GM18507 (cell line): ENCODE data around the gene JPT2.
A peak's percentile ranks its signal among the peaks of the same experiment; 100 is the strongest.
"Not testable (repeated sequence)": the region's sequence is repeated elsewhere in the genome, so short reads cannot be mapped to it uniquely, and the experiment has no call there.

Experiments
- DNase-seq: peaks from one replicate; pipeline ENCODE4 v3.0.0; 2011; ENCODE audit warnings: low read depth; ENCODE audit not compliant: insufficient read length; ENCODE audit errors: extremely low spot score
- FAIRE-seq: peaks from 2 replicates; lab custom pipeline; 2011; peaks lifted over from hg19 to GRCh38; lab: Jason Lieb, UNC

Gene JPT2

DNA sequence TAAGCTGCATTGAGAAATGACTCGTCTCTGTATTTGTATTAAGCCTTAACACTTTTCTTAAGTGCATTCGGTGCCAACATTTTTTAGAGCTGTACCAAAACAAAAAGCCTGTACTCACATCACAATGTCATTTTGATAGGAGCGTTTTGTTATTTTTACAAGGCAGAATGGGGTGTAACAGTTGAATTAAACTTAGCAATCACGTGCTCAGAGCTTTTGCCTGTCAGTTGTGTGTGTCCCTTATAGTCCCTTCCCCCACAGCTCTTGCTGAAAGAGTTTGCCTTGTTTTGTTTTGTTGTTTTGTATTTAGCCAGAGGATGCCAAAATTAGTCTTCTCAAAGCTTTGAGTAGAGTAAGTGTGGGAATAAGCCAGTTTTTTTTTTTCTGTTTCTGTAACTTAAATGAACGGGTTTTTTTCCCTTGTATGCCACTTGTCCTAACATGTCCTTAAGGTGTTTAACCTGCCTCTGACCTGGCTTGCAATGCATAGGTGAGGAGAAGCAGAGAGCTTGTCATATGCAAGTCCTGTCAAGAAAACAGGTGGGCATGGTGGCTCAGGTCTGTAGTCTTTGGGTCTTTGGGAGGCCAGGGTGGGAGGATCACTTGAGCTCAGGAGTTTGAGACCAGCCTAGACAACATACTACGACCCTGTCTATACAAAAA, 23.3 kb downstream of the JPT2 start:
- DNase-seq (no peak), FAIRE-seq (no peak)

DNA sequence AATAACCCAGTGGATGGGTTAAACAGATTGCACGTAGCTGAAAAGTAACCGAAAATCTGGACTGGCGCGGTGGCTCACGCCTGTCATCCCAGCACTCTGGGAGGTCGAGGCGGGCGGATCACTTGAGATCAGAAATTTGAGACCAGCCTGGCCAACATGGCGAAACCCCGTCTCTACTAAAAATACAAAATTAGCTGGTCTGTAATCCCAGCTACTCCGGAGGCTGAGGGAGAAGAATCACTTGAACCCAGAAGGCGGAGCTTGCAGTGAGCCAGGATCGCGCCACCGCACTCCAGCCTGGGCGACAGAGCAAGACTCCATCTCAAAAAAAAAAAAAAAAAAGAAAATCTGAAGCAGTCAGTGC, 27.2 kb downstream of the JPT2 start:
- not testable (repeated sequence) for FAIRE-seq

DNA sequence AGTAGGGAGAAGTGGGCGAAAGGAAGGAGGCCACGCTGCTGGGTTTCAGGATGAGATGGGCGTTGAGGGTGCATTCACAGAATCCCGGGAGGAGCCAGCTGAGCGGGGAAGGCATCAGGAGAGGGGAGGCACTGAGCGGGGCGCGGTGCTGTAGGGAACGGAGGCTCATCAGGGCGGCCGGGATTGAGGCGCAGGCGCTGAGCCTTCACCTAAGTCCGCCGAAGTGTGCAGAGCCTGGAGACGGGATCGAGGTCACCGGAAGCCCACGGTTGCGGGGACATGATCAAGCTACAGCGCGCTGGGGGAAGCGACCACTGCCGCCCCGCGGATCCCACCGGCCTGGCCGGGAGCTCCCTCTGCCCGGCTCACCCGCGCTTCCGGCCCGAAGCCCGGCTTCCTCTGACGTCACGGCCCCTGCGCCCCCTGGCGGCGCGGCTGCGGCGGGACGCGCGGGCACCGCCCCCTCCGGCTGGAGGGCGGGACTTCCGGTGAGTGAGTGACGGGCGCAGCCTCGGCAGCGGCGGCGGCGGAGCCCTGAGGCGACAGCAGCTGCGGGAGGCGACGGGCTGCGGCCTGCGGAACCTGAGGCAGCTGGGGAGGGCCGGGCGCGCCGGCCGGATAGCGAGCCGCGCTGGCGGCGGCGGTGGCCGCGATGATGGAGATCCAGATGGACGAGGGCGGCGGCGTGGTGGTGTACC, 27.8 kb downstream of the JPT2 start, which contains the start of gene MAPK8IP3:
TSS of gene MAPK8IP3 (plus strand) at position 508 of the 698 bp plus-strand sequence. CDS start at position 653, 145 bp downstream.
- FAIRE-seq: peak; percentile 93

More for the DNA sequence above, 27.2 kb downstream of the JPT2 start:
- not testable (repeated sequence) for DNase-seq

DNA sequence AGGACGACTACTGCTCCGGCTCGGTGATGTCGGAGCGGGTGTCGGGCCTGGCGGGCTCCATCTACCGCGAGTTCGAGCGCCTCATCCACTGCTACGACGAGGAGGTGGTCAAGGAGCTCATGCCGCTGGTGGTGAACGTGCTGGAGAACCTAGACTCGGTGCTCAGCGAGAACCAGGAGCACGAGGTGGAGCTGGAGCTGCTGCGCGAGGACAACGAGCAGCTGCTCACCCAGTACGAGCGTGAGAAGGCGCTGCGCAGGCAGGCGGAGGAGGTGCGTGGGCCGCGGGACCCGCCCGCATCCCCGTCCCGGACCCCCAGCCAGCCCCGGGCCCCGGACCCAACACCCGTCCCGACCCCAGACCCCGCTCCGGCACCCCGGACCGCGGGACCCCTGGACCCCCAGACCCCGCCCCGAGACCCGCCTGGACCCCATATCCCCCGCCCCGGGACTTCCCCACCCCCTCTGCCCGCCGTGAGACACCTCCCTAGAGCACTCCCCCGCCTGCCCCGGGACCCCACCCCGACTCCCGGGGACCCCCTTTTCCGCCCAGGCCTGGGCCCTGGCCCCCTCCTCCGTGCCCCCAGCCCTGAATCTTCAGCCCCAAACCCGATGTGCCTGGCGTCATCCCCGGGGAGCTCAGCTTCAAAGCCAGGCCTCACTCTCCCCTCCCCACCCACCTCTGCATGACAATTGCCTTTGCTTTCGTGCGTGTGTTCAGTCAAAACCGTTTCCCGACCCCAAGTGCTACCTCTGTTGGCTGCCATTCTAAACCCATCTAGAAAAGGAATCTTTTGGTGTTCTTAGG, 28.5 kb downstream of the JPT2 start:
- DNase-seq (peak; percentile 50), FAIRE-seq (peak; percentile 49)

More for the DNA sequence above, 27.8 kb downstream of the JPT2 start, which contains the start of gene MAPK8IP3:
- DNase-seq: peak; percentile 98

DNA sequence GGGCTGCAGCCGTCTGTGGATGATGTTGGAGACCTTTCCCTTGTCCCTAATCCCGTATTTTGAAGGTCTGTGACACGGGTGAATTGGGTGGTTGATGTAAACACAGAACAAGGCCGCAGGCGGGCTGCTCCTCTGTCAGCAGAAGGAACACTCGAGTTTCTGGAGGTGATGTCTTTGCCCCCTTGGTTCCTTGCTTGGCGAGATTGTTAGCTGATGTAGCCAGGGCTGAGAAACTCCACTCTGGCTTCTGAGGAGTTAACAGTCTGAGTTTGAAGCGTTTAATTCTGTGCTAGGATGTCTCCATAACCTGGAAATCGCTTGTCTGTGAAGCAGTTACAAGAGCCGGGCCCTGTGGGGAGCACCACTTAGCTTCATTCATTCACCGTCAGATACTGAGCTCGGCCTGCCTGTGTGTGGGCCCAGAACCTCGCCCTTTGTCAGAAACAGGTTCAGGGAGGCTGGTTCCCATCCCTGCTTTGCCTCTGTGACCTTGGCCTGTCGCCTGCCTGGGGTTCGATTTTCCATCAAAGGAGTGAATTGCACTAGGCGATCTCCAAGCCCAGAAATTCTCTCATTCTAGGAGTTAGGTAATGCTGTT, 29.2 kb downstream of the JPT2 start:
- FAIRE-seq: peak; percentile 21
- DNase-seq: no peak

DNA sequence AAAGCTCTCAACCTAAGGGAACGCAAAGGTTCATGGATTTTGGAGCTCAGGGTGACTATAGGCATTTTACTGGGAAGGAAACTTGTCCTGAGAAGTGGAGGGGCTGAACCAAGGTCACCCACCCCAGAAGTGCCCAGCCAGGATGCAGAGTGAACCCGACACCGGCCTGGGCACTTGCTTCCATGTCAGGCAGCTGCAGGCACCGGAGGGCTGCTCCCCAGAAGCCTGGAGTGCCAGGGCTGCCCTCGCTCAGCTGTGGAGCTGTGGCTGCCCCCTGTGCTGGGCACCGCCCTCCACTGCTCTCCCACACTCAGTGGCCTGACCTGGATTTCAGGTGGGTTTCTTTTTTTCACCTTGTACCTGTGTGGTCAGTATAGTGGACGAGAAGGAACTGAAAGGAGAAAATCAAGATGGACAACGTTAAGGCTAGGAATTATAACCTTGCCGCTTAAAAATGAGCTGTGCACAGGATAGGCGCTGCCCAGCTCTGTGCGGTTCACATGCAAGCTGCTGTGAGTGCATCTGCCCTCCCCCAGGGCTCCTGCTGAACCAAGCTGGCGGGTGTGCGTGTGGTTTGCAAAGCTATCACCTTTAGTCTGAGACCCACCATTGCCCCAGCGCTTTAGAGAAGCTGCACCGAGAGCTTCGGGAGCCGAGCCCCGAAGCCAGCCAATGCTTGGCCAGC, 30.1 kb downstream of the JPT2 start:
- DNase-seq (no peak), FAIRE-seq (no peak)

DNA sequence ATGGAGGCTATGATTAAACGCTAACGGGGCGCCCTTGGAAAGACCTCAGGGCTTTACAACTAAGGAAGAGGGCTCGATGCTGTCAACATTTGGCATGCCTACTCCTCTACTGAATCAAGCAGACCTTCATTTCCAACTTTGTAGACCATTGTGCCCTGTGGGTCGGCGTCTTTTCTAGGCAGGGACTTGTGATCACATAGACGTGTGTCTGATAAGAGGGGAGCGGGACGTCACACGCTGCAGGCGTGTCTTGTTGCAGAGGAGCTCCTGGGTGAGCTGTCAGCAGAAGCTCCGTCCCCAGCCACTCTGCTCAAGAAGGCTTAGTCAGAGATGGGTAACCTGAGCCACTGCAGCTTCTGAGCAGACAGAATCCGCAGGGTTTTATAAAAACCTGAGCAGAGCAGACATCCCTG, 30.7 kb downstream of the JPT2 start:
- FAIRE-seq (no peak), DNase-seq (no peak)

DNA sequence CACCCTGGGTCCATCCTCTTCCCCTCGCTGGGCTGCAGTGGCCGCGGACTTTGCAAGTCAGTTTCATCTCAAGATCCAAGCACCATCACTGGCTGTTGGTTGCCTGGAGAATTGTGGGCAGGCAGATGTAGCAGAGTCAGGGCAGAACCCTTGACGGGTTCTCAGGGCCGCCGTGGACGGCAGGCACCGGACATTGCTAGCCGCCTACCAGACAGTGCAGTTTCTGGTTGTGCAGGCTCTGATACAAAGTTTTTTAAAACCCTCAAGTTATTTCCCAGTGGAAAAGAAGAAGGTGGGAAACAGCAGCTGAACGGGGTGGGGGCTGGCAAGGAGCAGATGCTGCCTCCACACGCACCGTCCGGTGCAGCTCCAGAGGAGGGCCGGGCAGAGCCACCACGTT, 31.3 kb downstream of the JPT2 start:
- no peak for DNase-seq
- no peak for FAIRE-seq

DNA sequence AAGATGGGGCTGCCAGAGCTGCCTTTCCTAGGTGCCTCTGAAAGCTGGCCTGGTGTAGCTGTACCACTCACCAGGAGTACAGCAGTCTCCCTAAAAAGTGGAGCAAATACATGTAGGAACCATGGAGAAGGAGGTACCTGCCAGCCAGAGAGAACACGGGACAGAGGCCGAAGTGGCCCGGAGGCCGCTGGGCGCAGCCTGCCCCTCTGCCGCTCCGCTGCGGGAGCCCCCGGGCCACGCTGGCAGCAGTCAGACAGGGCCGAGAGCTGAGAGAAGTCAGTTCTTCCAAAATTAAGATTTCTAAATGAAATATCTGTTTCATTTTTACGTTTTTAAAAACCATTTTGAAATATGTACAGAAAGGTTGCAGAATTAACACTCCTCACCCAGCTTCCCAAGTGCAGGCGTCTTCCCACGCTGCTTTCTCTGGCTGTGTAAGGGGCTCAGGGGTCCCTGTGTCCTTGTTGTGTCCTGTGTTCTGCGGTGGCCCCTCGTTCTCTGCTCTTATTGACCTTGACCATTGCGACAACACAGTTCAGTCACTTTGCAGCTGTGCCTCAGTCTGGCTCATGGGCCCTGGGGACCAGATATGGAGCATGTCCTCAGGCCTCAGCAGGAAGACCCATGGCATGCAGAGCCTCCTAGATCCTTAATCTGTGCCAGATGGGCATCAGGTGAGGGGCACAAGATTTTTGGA, 32.9 kb downstream of the JPT2 start:
- no peak for DNase-seq
- no peak for FAIRE-seq

DNA sequence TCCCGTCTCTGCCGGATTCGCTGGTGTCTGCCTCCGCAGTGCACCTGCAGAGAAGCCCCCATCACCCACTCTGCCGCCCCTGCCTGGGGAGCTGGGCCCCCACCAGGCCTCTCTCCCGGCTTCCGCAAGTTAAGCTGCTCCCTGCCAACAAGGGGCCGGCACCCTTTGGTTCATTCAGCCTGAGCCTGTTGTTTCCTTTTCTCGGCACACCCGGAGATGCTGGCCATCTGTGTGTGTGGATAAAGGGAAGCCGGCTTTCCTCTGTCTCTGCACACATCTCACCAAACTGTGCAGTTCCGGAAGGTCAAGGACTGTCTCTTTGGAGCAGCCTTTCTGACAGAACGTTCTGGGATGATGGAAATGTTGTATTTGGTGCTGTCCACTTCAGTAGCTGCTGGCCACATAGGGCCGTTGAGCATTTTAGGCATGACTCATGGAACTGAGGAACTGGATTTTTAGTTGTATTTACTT, 34.7 kb downstream of the JPT2 start:
- no peak for FAIRE-seq
- no peak for DNase-seq

DNA sequence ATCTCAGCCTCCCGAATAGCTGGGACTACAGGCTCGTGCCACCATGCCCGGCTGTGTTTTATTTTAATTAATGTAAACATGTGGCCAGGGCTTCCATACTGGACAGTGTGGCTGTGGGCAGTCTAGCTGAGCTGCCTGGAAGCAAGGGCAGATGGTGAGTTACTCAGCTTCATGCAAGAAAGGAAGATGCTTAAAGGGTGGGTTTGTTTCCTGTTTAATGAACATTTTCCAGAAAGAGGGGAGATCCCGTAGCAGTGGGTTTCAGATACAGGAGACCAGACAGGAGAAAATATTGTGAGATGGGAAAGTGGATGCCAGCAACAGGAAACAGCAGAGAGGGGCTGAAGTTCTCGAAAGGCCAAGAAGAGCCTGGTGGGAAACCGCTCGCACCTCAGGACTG, 35.3 kb downstream of the JPT2 start:
- no peak for FAIRE-seq
- DNase-seq: no peak

DNA sequence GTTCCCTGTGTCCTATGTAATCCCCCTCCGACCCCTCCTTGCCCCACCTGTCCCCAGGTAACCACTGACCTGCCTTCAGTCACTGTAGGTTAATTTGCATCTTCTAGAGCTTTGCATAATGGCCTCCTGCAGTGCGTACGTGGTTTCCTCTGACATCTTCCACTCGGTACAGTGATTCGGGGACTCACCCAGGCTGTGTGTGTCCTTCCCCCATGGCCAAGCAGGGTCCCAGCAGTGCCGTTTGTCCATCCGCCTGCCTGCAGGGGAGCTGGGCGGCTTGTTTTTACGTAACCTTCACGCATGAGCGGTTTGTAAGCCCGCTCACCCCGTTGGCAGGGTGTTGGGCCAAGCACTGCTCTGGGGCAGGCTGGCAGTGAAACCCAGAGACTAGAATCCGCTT, 35.9 kb downstream of the JPT2 start:
- DNase-seq (no peak), FAIRE-seq (peak; percentile 81)

DNA sequence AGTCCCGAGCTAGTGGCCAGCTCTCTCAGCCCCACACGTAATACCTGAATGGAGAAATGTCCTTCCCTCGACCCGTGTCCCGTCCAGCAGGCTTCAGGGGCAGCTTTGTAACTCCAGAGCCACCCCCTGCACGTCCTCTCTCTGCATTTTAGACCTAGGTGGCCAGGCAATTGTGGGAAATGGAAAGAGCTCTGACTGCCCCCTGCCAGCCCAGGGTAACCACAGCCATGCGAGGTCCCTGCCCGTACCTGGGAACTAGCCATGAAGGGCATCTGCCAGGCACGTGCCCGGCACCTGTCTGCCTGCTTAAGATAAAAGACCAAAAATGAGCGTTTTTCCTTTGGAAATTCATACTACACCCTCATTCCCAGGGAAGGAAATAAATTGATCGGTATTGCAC, 37.1 kb downstream of the JPT2 start:
- FAIRE-seq (no peak), DNase-seq (no peak)

DNA sequence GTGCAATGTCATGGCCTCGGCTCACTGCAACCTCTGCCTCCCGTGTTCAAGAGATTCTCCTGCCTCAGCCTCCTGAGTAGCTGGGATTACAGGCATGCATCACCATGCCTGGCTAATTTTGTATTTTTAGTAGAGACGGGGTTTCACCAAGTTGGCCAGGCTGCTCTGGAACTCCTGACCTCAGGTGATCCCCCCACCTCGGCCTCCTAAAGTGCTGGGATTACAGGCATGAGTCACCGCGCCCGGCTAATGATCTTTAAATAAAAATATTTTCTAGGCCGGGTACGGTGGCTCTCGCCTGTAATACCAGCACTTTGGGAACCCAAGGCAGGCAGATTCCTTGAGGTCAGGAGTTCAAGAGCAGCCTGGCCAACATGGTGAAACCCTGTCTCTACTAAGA, 40.2 kb downstream of the JPT2 start:
- not testable (repeated sequence) for DNase-seq, FAIRE-seq

DNA sequence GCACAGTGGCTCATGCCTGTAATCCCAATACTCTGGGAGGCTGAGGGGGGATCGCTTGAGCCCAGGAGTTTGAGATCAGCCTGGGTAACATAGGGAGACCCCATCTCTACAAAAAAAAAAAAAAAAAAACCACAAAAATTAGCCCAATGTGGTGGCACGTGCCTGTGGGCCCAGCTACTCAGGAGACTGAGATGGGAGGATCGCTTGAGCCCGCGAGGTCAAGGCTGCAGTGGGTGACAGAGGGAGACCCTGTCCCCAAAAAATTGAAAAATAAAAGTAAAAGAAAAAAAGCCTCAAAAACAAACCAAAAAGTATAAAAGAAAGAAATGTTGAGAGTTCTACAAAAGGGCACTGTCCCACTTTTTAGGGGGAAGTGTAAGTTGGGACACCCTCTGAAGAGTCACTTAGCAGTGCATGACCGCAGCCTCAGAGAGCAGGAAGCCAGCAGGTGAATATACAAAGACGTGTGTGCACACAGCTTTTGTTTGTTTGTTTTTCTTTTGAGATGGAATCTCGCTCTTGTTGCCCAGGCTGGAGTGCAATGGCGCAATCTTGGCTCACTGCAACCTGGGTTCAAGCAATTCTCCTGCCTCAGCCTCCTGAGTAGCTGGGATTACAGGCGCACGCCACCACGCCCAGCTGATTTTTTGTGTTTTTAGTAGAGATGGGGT, 41.6 kb downstream of the JPT2 start:
- peak; percentile 21 for FAIRE-seq
- DNase-seq: not testable (repeated sequence)

DNA sequence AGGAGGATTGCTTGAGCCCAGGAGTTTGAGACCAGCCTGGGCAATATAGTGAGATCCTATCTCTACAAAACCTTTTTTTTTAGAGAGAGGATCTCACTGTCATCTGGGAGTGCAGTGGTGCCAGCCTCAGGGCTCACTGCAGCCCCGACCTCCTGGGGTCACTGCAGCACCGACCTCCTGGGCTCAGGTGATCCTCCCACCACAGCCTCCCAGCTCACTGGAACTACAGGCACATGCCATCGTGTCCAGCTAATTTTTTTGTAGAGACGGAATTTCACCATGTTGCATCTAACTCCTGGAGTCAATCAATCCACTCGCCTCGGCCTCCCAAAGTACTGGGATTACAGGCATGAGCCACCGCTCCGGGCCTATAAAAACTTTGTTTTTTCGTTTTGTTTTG, 43.3 kb downstream of the JPT2 start:
- DNase-seq (no peak), FAIRE-seq (no peak)

DNA sequence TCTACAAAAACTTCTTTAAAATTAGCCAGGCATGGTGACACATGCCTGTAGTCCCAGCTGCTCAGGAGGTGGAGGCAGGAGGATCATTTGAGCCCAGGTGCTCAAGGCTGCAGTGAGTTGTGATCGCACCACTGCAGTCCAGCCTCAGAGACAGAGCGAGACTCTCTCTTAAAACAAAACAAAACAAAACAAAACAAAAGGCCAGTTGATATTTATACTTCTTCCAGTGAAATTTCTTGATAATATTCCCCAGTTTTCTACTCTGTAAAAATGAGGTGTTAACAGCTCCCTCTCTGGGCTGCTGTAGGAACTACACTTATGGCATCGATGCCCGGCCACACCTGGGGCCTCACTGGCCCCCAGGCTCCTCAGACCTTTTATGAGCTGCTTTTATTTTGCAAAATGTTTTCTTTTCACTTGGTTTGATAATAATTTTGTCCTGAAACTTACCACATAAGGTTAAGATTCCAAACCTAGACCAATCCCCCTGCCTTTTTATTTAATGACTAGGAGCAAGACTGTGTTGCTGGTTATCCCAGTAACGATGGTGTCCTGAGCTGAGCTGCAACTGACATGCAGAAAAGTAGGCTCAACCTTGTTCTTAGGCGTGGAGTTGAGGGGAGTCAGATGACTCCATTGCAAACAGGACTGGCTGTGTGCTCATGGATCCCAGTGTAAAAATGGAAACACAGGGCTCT, 45.5 kb downstream of the JPT2 start:
- FAIRE-seq (peak; percentile 60), DNase-seq (no peak)

DNA sequence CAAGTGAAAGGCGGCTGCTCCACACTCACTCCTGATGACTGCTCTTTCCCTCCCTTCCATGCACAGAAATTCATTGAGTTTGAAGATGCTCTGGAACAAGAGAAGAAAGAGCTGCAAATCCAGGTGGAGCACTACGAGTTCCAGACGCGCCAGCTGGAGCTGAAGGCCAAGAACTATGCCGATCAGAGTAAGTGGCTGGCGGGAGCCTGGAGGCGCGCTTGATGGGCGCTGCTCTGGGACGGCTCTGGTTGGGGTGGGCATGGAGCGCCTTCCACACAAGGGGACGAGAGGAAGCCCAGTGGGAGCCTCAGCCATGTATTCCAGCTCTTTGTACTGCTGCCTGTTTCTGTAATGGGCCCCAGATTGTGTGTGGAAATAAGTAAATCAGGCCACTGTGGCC, 46.4 kb downstream of the JPT2 start:
- FAIRE-seq: no peak
- DNase-seq: no peak
